Esophagus (tissue), 2 donors: ENCODE data around the gene MUCL3. TPM values are rescaled to one million over a fixed set of nuclear protein-coding genes. Genes with fewer than 3 reads are reported as not detected.
"Not testable (repeated sequence)": the region's sequence is repeated elsewhere in the genome, so short reads cannot be mapped to it uniquely, and the experiment has no call there.

Experiments used
- H3K27ac ChIP-seq, 2 donors: one replicate each; pipeline ENCODE4 v1.5.1; 2013; ENCODE audit warnings: low read depth in 2 of 2, mild to moderate bottlenecking in 2 of 2, inconsistent platforms in 1 of 2, low read length in 1 of 2, moderate library complexity in 1 of 2
- H3K27me3 ChIP-seq, 2 donors: one replicate each; pipeline ENCODE4 v1.6.1; 2013; ENCODE audit warnings: low read length in 2 of 2, control low read depth in 1 of 2, mild to moderate bottlenecking in 1 of 2; ENCODE audit not compliant: insufficient read depth in 2 of 2, control insufficient read depth in 1 of 2
- H3K36me3 ChIP-seq, 2 donors: one replicate each; pipeline ENCODE4 v1.6.1; 2013; ENCODE audit warnings: low read length in 1 of 2; ENCODE audit not compliant: control insufficient read depth in 2 of 2, insufficient read depth in 2 of 2
- H3K4me1 ChIP-seq, 2 donors: one replicate each; pipeline ENCODE4 v1.6.1; 2013; ENCODE audit warnings: low read length in 1 of 2; ENCODE audit not compliant: control insufficient read depth in 2 of 2, insufficient read depth in 2 of 2
- H3K4me3 ChIP-seq, 2 donors: one replicate each; pipeline ENCODE4 v1.5.1; 2013; ENCODE audit warnings: low read length in 2 of 2, mild to moderate bottlenecking in 2 of 2, low read depth in 1 of 2, moderate library complexity in 1 of 2
- H3K9me3 ChIP-seq, 2 donors: one replicate each; pipeline ENCODE4 v1.6.1; 2013; ENCODE audit warnings: mild to moderate bottlenecking in 2 of 2, low read depth in 1 of 2, low read length in 1 of 2, moderate library complexity in 1 of 2; ENCODE audit not compliant: control insufficient read depth in 2 of 2, insufficient read depth in 1 of 2
- WGBS, 2 donors: extraction: QIAGEN DNeasy Blood & Tissue Kit; methylation state at CpG; one replicate each; pipeline ENCODE4 v1.1.7; 2013; 5-methylcytosine and 5-hydroxymethylcytosine counted together
- polyA plus RNA-seq, 2 donors: library from polyadenylated mRNA; stranded (reverse); fragments of 200-250 nt; gene quantifications; one replicate each; pipeline ENCODE4 v1.2.3, GENCODE V29; 2013
- donor health status: healthy with polysubstance abuse.
- donor health status: Bipolar disorder and iron deficiency.

Gene MUCL3
- polyA plus RNA-seq, 2 donors, result 5.2 to 17.8 TPM

DNA sequence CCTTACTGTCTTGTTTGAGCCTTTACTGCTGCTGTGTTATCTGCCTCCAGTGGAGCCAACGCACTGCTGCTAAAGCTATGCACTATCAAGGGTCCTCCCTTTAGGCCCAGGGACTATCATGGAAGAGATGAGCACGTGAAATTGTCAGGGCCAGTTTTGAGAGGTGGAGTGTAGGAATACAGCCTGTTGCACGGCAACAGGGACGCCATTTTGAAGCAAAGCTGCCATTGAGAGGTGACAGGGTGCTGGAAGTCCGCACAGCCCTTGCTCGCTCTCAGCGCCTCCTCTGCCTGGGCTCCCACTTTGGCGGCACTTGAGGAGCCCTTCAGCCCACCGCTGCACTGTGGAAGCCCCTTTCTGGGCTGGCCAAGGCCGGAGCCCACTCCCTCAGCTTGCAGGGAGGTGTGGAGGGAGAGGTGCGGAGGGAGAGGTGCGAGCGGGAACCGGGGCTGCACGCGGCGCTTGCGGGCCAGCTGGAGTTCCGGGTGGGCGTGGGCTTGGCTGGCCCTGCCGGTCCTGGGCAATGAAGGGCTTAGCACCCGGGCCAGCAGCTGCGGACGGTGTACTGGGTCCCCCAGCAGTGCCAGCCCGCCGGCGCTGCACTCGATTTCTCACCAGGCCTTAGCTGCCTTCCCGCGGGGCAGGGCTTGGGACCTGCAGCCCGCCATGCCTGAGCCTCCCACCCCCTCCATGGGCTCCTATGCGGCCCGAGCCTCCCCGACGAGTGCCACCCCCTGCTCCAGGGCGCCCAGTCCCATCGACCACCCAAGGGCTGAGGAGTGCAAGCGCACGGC lies 59.5 kb downstream of the MUCL3 start:
- not testable (repeated sequence) for H3K36me3 ChIP-seq, H3K27me3 ChIP-seq, H3K4me1 ChIP-seq, H3K9me3 ChIP-seq, H3K27ac ChIP-seq, H3K4me3 ChIP-seq
- WGBS, 2 donors, result 95 to 96% methylated on average over 28 to 39 of the region's 39 CpGs

DNA sequence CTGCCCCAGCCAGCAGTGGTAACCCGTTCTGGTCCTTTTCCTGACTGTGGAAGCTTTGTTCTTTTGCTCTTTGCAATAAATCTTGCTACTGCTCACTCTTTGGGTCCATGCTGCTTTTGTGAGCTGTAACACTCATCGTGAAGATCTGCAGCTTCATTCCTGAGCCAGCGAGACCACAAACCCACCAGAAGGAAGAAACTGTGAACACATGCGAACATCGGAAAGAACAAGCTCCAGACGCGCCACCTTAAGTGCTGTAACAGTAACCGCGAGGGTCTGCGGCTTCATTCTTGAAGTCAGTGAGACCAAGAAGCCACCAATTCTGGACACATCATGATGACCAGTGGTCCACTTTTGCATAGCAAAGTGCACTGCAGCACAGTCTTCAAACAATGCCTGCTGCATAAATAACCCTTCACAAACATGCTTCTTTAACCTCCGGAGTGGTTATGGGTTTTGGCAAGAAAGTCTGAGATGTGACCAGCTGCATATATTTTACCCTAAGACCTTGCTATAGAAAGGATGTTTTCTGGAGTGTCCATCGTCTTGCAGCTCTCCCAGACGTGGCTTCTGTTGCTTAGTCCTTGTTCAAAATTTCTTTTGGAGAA lies 60.6 kb downstream of the MUCL3 start:
- Histone ChIP-seq H3K36me3 (no peaks in the 10 kb centered on the region), H3K27ac (peak overlapping the region in 1 of 2 donors; percentile 4), H3K27me3 (no peaks in the 10 kb centered on the region), H3K9me3 (no peaks in the 10 kb centered on the region), H3K4me3 (no peak overlapping the region), H3K4me1 (no peaks in the 10 kb centered on the region)
- WGBS, 2 donors, result 77 to 80% methylated on average over 13 of the region's 13 CpGs

- Histone ChIP-seq H3K36me3 (no peaks in the 10 kb centered on the region), H3K27ac (no peak overlapping the region), H3K4me3 (no peak overlapping the region), H3K27me3 (no peaks in the 10 kb centered on the region), H3K4me1 (no peaks in the 10 kb centered on the region), H3K9me3 (no peaks in the 10 kb centered on the region)
- WGBS, 2 donors, result 57 to 65% methylated on average over 2 of the region's 2 CpGs
Measured at GRCh38 chr6:31002471-31002870, 61.7 kb downstream of the MUCL3 start.

Other genes starting within 250 kb of the MUCL3 start
- 10 to 100 TPM; 14.2 to 15.4 TPM for gene NRM, start 250.0 kb upstream of the MUCL3 start, polyA plus RNA-seq
- 1 to 10 TPM; 5.9 to 8.1 TPM for gene MDC1, start 223.7 kb upstream of the MUCL3 start, polyA plus RNA-seq
- 100 to 1,000 TPM; 142 to 313 TPM for gene TUBB, start 220.6 kb upstream of the MUCL3 start, polyA plus RNA-seq
- gene FLOT1, start 198.3 kb upstream of the MUCL3 start, polyA plus RNA-seq, result 10 to 100 TPM; 80.9 to 87.0 TPM
- 100 to 1,000 TPM; 178 to 187 TPM for gene IER3, start 196.4 kb upstream of the MUCL3 start, polyA plus RNA-seq
- 100 to 1,000 TPM; 102 to 136 TPM for gene DDR1, start 56.5 kb upstream of the MUCL3 start, polyA plus RNA-seq
- gene GTF2H4, start 32.8 kb upstream of the MUCL3 start, polyA plus RNA-seq, result 10 to 100 TPM; 20.6 to 32.0 TPM
- gene VARS2, start 26.7 kb upstream of the MUCL3 start, polyA plus RNA-seq, result 10 to 100 TPM; 30.0 to 81.5 TPM
- gene SFTA2, start 8.8 kb upstream of the MUCL3 start, polyA plus RNA-seq, result 100 to 1,000 TPM; 130 to 421 TPM
- 1,000 to 10,000 TPM in 1 of 2 donors, 100 to 1,000 TPM in 1; 912 to 1,484 TPM for gene MUC21, start 42.7 kb downstream of the MUCL3 start, polyA plus RNA-seq
- gene MUC22, start 69.5 kb downstream of the MUCL3 start, polyA plus RNA-seq, result 1 to 10 TPM; 2.4 to 5.8 TPM
- under 1 TPM in 1 of 2 donors, not detected in 1; 0.08 TPM for gene C6orf15, start 171.6 kb downstream of the MUCL3 start, polyA plus RNA-seq
- 1 to 10 TPM in 1 of 2 donors, under 1 TPM in 1; 1.00 to 4.3 TPM for gene PSORS1C1, start 173.8 kb downstream of the MUCL3 start, polyA plus RNA-seq
- gene CDSN, start 179.5 kb downstream of the MUCL3 start, polyA plus RNA-seq, result under 1 TPM; 0.02 to 0.20 TPM
- gene PSORS1C2, start 198.1 kb downstream of the MUCL3 start, polyA plus RNA-seq, result under 1 TPM; 0.22 to 0.81 TPM
- gene CCHCR1, start 216.8 kb downstream of the MUCL3 start, polyA plus RNA-seq, result 10 to 100 TPM; 10.5 to 15.4 TPM
- 10 to 100 TPM; 10.3 to 11.0 TPM for gene TCF19, start 217.6 kb downstream of the MUCL3 start, polyA plus RNA-seq
- gene POU5F1, start 229.7 kb downstream of the MUCL3 start, polyA plus RNA-seq, result under 1 TPM; 0.55 to 0.59 TPM